BJ (cell line): ENCODE measurements around the gene RAB3GAP2. TPM values are rescaled to one million over a fixed set of nuclear protein-coding genes. Genes with fewer than 3 reads are reported as not detected.

Source experiments
- CTCF ChIA-PET: fragments of 350-600 bp; formaldehyde crosslinking; extraction: SDS; loops from one replicate; lab custom pipeline; 2021; ENCODE audit warnings: antibody characterized with exemption, inconsistent platforms; lab: Yijun Ruan, JAX
- POLR2A ChIA-PET: fragments of 300-600 bp; sonication (Branson Sonifier 250); formaldehyde crosslinking; extraction: SDS; loops from one replicate; lab custom pipeline; 2021; ENCODE audit warnings: antibody characterized with exemption; lab: Charles Lee
- DNase-seq: peaks from one replicate; pipeline ENCODE4 v3.0.0-alpha.2; 2011; ENCODE audit warnings: low read depth
- H3K27me3 ChIP-seq: 2 replicates; pipeline ENCODE4 v1.6.0; 2011; ENCODE audit warnings: low read length; ENCODE audit not compliant: control insufficient read depth, insufficient read depth
- H3K36me3 ChIP-seq: 2 replicates; pipeline ENCODE4 v1.5.1; 2011; ENCODE audit warnings: low read length; ENCODE audit not compliant: control insufficient read depth, insufficient read depth
- H3K4me3 ChIP-seq: 2 replicates; pipeline ENCODE4 v1.5.1; 2011; ENCODE audit warnings: low read depth, mild to moderate bottlenecking, control low read depth, low read length
- CTCF ChIP-seq: IDR thresholded peaks from 2 replicates; pipeline ENCODE4 v1.5.1; 2011; ENCODE audit warnings: low read depth, mild to moderate bottlenecking, control low read depth, inconsistent platforms, low read length, moderate library complexity; ENCODE audit not compliant: insufficient read depth
- polyA plus RNA-seq: library from polyadenylated mRNA; depleted of rRNA; stranded (reverse); fragments of >200 nt; gene quantifications from 2 replicates; pipeline ENCODE4 v1.2.3, GENCODE V29; 2011

RAB3GAP2 gene
- polyA plus RNA-seq, 1 experiment: 25.1 TPM

DNA sequence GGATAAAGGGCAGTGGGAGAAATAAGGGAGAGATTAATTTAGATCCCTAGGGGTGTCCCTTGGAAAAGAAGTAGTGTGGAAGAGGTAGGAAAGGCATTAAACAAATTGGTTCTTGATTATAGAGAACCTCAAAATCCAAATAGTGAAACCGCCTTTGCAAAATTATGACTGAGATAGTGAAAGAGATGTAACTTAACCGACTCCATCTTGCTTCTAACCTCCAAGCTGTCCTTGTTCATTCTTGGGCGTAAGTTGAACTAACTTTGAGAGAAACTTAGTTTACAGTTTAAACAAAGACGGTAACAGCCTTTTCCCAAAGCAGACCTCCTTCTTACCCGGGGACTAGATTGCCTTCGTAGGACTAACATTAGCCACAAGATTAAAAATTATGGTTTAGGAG lies 3.2 kb upstream of the RAB3GAP2 start:
- no peak for TF ChIP-seq CTCF
- Histone ChIP-seq H3K27me3 (peaks cover 9% of the 10 kb centered on the region), H3K36me3 (no peaks in the 10 kb centered on the region), H3K4me3 (no peak overlapping the region)
- POLR2A ChIA-PET: no interaction called here
- DNase-seq: no peak
- CTCF ChIA-PET: interaction anchor here (2.3 kb wide), 1 partner anchor 21 kb away, joined by 4 read pairs; no protein-coding TSS in a partner anchor

- DNase-seq: no peak
- H3K27me3 ChIP-seq: peaks cover 5% of the 10 kb centered on the region
- ChIA-PET POLR2A (no interaction called here), CTCF (no interaction called here)
- no peak overlapping the region for H3K4me3 ChIP-seq
- no peak for TF ChIP-seq CTCF
- no peaks in the 10 kb centered on the region for H3K36me3 ChIP-seq
These were observed 2.1 kb upstream of the RAB3GAP2 start for GRCh38 chr1:220274251-220274855.

DNA sequence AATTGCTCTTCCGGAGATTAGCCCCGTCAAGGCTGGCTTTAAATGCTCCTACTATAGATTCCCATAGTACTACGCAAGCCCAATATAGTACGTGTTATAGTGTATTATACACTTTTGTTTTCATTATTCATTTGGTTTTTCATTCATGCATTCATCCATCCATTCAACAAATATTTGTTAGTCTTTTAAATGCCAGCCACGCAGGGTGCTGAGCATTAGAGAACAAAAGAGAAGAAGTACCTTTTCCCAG lies 513 bp upstream of the RAB3GAP2 start:
- POLR2A ChIA-PET: no interaction called here
- peak overlapping the region; percentile 91 for H3K4me3 ChIP-seq
- H3K36me3 ChIP-seq: no peaks in the 10 kb centered on the region
- CTCF ChIA-PET: interaction anchor here (0.6 to 1.3 kb wide), 2 partner anchors 104 to 504 kb away, joined by 3 to 4 read pairs; no protein-coding TSS in a partner anchor
- DNase-seq: no peak
- TF ChIP-seq CTCF: no peak
- H3K27me3 ChIP-seq: 0 out of 2 replicates have a peak, but pooled peaks cover 2% of the 10 kb centered on the region

DNA sequence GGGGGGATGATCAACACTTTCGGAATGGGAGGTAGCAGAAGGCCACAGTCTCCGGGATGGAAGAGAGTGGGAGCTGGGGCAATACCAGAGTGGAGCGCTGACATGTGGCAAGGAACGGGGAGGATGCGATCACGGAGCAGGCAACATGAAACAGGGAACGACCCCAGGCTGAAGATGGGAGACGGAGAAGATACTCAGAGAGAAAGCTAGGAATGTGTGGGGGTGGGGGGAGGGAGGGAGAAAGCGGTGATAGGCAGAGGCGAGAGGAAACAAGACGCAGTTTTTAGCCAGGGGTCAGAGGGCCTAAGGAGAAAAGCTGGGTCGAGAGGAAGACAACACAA lies 577 bp downstream of the RAB3GAP2 start:
- Histone ChIP-seq H3K4me3 (peak overlapping the region; percentile 91), H3K27me3 (0 out of 2 replicates have a peak, but pooled peaks cover 1% of the 10 kb centered on the region), H3K36me3 (no peaks in the 10 kb centered on the region)
- no peak for TF ChIP-seq CTCF
- CTCF ChIA-PET: interaction anchor here (0.5 to 1.3 kb wide), 2 partner anchors 9 to 19 kb away, joined by 3 read pairs; no protein-coding TSS in a partner anchor
- DNase-seq: no peak
- POLR2A ChIA-PET: no interaction called here

- Histone ChIP-seq H3K4me3 (no peak overlapping the region), H3K36me3 (no peaks in the 10 kb centered on the region), H3K27me3 (no peaks in the 10 kb centered on the region)
- ChIA-PET CTCF (no interaction called here), POLR2A (no interaction called here)
- no peak for TF ChIP-seq CTCF
- no peak for DNase-seq
These were observed 3.2 kb downstream of the RAB3GAP2 start for GRCh38 chr1:220269036-220269435.
